K562 (cell line): ENCODE measurements around the gene AKAP6. TPM values are rescaled to one million over a fixed set of nuclear protein-coding genes. Genes with fewer than 3 reads are reported as not detected.

Source experiments
- ATAC-seq: fragments of 200-7000 bp; cut with Tn5 transposase; 3 replicates; pipeline ENCODE4 v1.9.1; 2020; ENCODE audit warnings: moderate library complexity
- BruUV-seq: library from RNA; stranded (reverse); fragments of 400-500 nt; replicated peaks from 2 replicates; lab custom pipeline; 2021; lab: Mats Ljungman, UMichigan
- CTCF ChIA-PET: fragments of 300-600 bp; formaldehyde crosslinking; extraction: SDS; loops from one replicate; lab custom pipeline; 2021; ENCODE audit warnings: low intra/inter-chr PET ratio; lab: Yijun Ruan, JAX
- POLR2A ChIA-PET: fragments of 300-600, 350-650 bp; sonication (Branson Sonifier 250); formaldehyde crosslinking; extraction: SDS; loops from one replicate; lab custom pipeline; 2021; ENCODE audit warnings: antibody characterized with exemption, inconsistent platforms; lab: Yijun Ruan, JAX
- DNase-seq, 4 experiments: peaks; one replicate each; pipeline versions ENCODE4 v3.0.0 to v3.0.0-alpha.2; 2011 to 2018; ENCODE audit warnings: low spot score in 3 of 4, mixed read lengths in 3 of 4; ENCODE audit errors: extremely low read depth in 1 of 4
- FAIRE-seq: peaks from 2 replicates; lab custom pipeline; 2011; peaks lifted over from hg19 to GRCh38; lab: Jason Lieb, UNC
- H2AFZ ChIP-seq: 2 replicates; pipeline ENCODE4 v1.6.0; 2011; ENCODE audit warnings: low read depth, low read length, control low read depth, inconsistent platforms
- H3K27ac ChIP-seq: fragments of 200-600 bp; 3 replicates; pipeline ENCODE4 v1.8.0; 2011; ENCODE audit warnings: low read depth, mild to moderate bottlenecking, control low read depth, inconsistent platforms, low read length, moderate library complexity, mixed read lengths; ENCODE audit errors: extremely low read depth
- H3K27me3 ChIP-seq, 2 experiments: fragments of 300-600 bp in 1 of 2; 2 replicates in 1 of 2; 3 replicates in 1 of 2; pipeline versions ENCODE4 v1.6.0 to v1.8.0; 2011; ENCODE audit warnings: inconsistent platforms in 2 of 2, low read length in 2 of 2, mild to moderate bottlenecking in 1 of 2, mixed read lengths in 1 of 2, moderate library complexity in 1 of 2; ENCODE audit not compliant: control insufficient read depth in 2 of 2, insufficient read depth in 2 of 2
- H3K36me3 ChIP-seq: fragments of 300-600 bp; 3 replicates; pipeline ENCODE4 v1.8.0; 2011; ENCODE audit warnings: mild to moderate bottlenecking, low read length, inconsistent platforms; ENCODE audit not compliant: control insufficient read depth, insufficient read depth
- H3K4me1 ChIP-seq, 2 experiments: fragments of 200-600 bp in 1 of 2; replicated peaks in 1 of 2; 2 replicates in 1 of 2; 3 replicates in 1 of 2; pipeline versions ENCODE4 v1.5.1 to v1.8.0; 2011; ENCODE audit warnings: inconsistent platforms in 2 of 2, low read length in 2 of 2, mild to moderate bottlenecking in 1 of 2, mixed read lengths in 1 of 2, moderate library complexity in 1 of 2; ENCODE audit not compliant: control insufficient read depth in 2 of 2, insufficient read depth in 2 of 2
- H3K4me2 ChIP-seq: 2 replicates; pipeline ENCODE4 v1.6.1; 2011; ENCODE audit warnings: low read length, control low read depth, inconsistent platforms, mixed read lengths; ENCODE audit not compliant: insufficient read depth
- H3K4me3 ChIP-seq: fragments of 200-600 bp; sonication (generic), shearing (Covaris generic); 2 replicates; pipeline ENCODE4 v1.5.1; 2016; ENCODE audit warnings: control low read depth, inconsistent platforms
- H3K79me2 ChIP-seq: fragments of 200-600 bp; 3 replicates; pipeline ENCODE4 v1.8.0; 2011; ENCODE audit warnings: low read length, inconsistent platforms; ENCODE audit not compliant: control insufficient read depth, insufficient read depth
- H3K9ac ChIP-seq, 2 experiments: 2 replicates each; pipeline versions ENCODE4 v1.6.0 to v1.6.1; 2011; ENCODE audit warnings: low read depth in 2 of 2, low read length in 2 of 2, control low read depth in 1 of 2, inconsistent platforms in 1 of 2, mild to moderate bottlenecking in 1 of 2, mixed read lengths in 1 of 2; ENCODE audit not compliant: insufficient read depth in 1 of 2
- H3K9me1 ChIP-seq: one replicate; pipeline ENCODE4 v1.6.0; 2011; ENCODE audit warnings: inconsistent platforms, mild to moderate bottlenecking, low read length, moderate library complexity; ENCODE audit not compliant: control insufficient read depth, insufficient read depth
- H3K9me3 ChIP-seq: replicated peaks from 2 replicates; pipeline ENCODE4 v1.5.1; 2011; ENCODE audit warnings: low read depth, low read length, inconsistent platforms; ENCODE audit not compliant: control insufficient read depth, insufficient read depth
- H4K20me1 ChIP-seq: replicated peaks from 2 replicates; pipeline ENCODE4 v1.6.1; 2011; ENCODE audit warnings: low read length, inconsistent platforms, mixed read lengths; ENCODE audit not compliant: control insufficient read depth, insufficient read depth
- ASH1L ChIP-seq: fragments of 450-650 bp; IDR thresholded peaks from 2 replicates; pipeline ENCODE4 v1.6.1; 2018; ENCODE audit warnings: borderline replicate concordance, mild to moderate bottlenecking, low read depth; ENCODE audit not compliant: partially characterized antibody
- CBX8 ChIP-seq: fragments of 200-600 bp; sonication (generic); IDR thresholded peaks from 2 replicates; pipeline ENCODE4 v1.6.1; 2012; ENCODE audit warnings: borderline replicate concordance, mixed run types, low read depth, mild to moderate bottlenecking, moderate library complexity, mixed read lengths, low read length, control low read depth, inconsistent platforms; ENCODE audit not compliant: poor library complexity, severe bottlenecking; ENCODE audit errors: extremely low read depth
- EGR1 ChIP-seq: fragments of 450-650 bp; conservative IDR thresholded peaks from 2 replicates; pipeline ENCODE4 v1.6.1; 2017; ENCODE audit warnings: mild to moderate bottlenecking
- ZNF12 ChIP-seq: sonication (generic); formaldehyde crosslinking; IDR thresholded peaks from 2 replicates; pipeline ENCODE4 v1.4.0; 2020; ENCODE audit warnings: mild to moderate bottlenecking, missing genetic modification reagents
- ZNF695 ChIP-seq: fragments of 450-650 bp; formaldehyde crosslinking; IDR thresholded peaks from 2 replicates; pipeline ENCODE4 v1.4.0; 2020; ENCODE audit warnings: mild to moderate bottlenecking, moderate library complexity
- WGBS: fragments of 100-300 bp; shearing (Covaris generic); methylation state at CpG from one replicate; pipeline ENCODE4 v1.1.6; 2016; ENCODE audit warnings: low coverage, mixed read lengths; ENCODE audit not compliant: insufficient coverage; ENCODE audit errors: missing lambda C conversion rate; 5-methylcytosine and 5-hydroxymethylcytosine counted together
- in situ Hi-C: fragments of 300-500 bp; cut with MboI; formaldehyde crosslinking; loops from 4 replicates; pipeline ENCODE4 v1.15.0; 2018; ENCODE audit warnings: inconsistent platforms, mixed read lengths
- intact Hi-C: fragments of 100-400 bp; cut with micrococcal nuclease; formaldehyde crosslinking; loops from 2 replicates; pipeline ENCODE4 v1.14.2; 2022
- polyA plus RNA-seq, 8 experiments: library from polyadenylated mRNA; depleted of rRNA in 4 of 8; stranded (reverse) in 5 of 8; unstranded in 3 of 8; fragments of >200 nt; fragmentation: Nextera tagmentation in 2 of 8; fragmentation: Illumina TruSeq in 1 of 8; extraction: Ambion mirVana in 2 of 8; extraction: Trizol in 1 of 8; gene quantifications; 2 replicates each; pipeline versions ENCODE4 v1.2.1 to v1.2.3, GENCODE V29; 2011 to 2014; ENCODE audit warnings: inconsistent platforms in 1 of 8, missing spikeins in 1 of 8
- total RNA-seq, 7 experiments: library from RNA; depleted of rRNA in 6 of 7; stranded (reverse); fragments of >200 nt in 6 of 7; fragmentation: Illumina TruSeq in 2 of 7; extraction: Trizol in 2 of 7; gene quantifications; 2 replicates each; pipeline versions ENCODE4 v1.2.1 to v1.2.3, GENCODE V29; 2011 to 2021; ENCODE audit warnings: low replicate concordance in 1 of 7
- TF ChIP-seq, protein P1 (sequence below): fragments of 450-650 bp; IDR thresholded peaks from 2 replicates; pipeline ENCODE4 v1.6.1; 2017; ENCODE audit warnings: antibody characterized with exemption, mild to moderate bottlenecking
- TF ChIP-seq, protein P2 (sequence below): sonication (generic); formaldehyde crosslinking; IDR thresholded peaks from 2 replicates; pipeline ENCODE4 v1.8.0; 2022; ENCODE audit warnings: mild to moderate bottlenecking, missing genetic modification reagents, borderline replicate concordance

The AKAP6 gene
- total and polyA plus RNA-seq, 9 of the 15 experiments (the other 6 are each of a cell fraction or from before 2014, with no cell fraction given) = 0.03 to 1.7 (median 0.48) TPM

DNA sequence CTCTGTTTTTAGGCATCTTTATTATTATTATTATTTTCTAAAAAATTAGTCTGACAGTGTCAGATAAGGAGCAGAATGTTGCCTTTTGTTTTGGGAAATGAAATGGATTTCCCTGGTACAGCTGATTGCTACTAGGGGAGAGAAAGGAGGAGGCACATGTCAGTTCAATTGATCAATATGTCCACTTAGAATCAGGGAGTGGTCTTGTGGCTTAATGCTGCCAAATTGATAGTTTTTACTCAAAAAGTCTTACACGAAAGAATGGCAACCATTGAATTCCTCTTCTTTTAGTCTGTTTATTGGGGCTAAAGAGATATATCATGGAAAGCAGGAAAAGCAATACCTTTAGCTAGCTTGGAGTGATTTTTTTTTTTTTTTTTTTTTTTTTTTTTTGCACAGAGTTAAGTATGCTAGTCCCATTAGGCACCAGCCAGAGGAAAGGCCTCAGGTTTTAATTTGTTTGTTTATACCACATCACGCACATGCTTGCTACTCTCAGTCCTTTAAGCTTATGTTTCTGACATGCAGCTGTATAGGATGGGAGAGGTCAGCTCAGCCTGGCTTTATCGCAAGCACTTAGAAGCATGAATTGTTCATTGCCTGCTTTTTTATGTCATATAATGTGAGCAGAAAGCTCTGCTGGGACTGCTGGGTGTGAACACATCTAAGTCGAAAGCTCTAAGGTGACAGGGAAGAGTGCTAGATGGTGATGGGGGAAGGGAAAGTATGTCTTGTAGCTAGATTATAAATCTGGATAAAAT, 1.4 kb downstream of the AKAP6 start:
- Histone ChIP-seq H3K9me1 (no peaks in the 10 kb centered on the region), H3K79me2 (no peaks in the 10 kb centered on the region), H3K9ac (peak overlapping the region in 1 of 2 experiments; percentile 27; a peak in 1 of 4 replicates), H3K4me3 (no peak overlapping the region), H3K27me3 (no peaks in the 10 kb centered on the region), H3K27ac (peak overlapping the region; percentile 58), H4K20me1 (no peaks in the 10 kb centered on the region), H3K36me3 (no peaks in the 10 kb centered on the region), H3K4me2 (no peak overlapping the region), H2AFZ (peak overlapping the region; percentile 60), H3K9me3 (no peaks in the 10 kb centered on the region), H3K4me1 (peaks cover 0 to 22% of the 10 kb centered on the region in 2 experiments; a peak in 3 of 5 replicates)
- intact Hi-C loops (loop anchor here (10.0 kb wide), 1 partner anchor 54 kb away; no protein-coding TSS in a partner anchor), in situ Hi-C loops (no loop called here)
- 39% methylated on average over 3 of the region's 4 CpGs for WGBS
- TF ChIP-seq, protein P1, sequence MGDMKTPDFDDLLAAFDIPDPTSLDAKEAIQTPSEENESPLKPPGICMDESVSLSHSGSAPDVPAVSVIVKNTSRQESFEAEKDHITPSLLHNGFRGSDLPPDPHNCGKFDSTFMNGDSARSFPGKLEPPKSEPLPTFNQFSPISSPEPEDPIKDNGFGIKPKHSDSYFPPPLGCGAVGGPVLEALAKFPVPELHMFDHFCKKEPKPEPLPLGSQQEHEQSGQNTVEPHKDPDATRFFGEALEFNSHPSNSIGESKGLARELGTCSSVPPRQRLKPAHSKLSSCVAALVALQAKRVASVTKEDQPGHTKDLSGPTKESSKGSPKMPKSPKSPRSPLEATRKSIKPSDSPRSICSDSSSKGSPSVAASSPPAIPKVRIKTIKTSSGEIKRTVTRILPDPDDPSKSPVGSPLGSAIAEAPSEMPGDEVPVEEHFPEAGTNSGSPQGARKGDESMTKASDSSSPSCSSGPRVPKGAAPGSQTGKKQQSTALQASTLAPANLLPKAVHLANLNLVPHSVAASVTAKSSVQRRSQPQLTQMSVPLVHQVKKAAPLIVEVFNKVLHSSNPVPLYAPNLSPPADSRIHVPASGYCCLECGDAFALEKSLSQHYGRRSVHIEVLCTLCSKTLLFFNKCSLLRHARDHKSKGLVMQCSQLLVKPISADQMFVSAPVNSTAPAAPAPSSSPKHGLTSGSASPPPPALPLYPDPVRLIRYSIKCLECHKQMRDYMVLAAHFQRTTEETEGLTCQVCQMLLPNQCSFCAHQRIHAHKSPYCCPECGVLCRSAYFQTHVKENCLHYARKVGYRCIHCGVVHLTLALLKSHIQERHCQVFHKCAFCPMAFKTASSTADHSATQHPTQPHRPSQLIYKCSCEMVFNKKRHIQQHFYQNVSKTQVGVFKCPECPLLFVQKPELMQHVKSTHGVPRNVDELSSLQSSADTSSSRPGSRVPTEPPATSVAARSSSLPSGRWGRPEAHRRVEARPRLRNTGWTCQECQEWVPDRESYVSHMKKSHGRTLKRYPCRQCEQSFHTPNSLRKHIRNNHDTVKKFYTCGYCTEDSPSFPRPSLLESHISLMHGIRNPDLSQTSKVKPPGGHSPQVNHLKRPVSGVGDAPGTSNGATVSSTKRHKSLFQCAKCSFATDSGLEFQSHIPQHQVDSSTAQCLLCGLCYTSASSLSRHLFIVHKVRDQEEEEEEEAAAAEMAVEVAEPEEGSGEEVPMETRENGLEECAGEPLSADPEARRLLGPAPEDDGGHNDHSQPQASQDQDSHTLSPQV = peak; percentile 5; the same call in 1 of the 2 replicates
- no peak for TF ChIP-seq ZNF12 (CRISPR knock-in tag)
- TF ChIP-seq, protein P2, sequence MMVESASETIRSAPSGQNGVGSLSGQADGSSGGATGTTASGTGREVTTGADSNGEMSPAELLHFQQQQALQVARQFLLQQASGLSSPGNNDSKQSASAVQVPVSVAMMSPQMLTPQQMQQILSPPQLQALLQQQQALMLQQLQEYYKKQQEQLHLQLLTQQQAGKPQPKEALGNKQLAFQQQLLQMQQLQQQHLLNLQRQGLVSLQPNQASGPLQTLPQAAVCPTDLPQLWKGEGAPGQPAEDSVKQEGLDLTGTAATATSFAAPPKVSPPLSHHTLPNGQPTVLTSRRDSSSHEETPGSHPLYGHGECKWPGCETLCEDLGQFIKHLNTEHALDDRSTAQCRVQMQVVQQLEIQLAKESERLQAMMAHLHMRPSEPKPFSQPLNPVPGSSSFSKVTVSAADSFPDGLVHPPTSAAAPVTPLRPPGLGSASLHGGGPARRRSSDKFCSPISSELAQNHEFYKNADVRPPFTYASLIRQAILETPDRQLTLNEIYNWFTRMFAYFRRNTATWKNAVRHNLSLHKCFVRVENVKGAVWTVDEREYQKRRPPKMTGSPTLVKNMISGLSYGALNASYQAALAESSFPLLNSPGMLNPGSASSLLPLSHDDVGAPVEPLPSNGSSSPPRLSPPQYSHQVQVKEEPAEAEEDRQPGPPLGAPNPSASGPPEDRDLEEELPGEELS (CRISPR knock-in tag) = no peak
- TF ChIP-seq ASH1L = no peak
- TF ChIP-seq CBX8 = no peak
- no peak for TF ChIP-seq EGR1
- no peak for TF ChIP-seq ZNF695
- peak in 1 of 4 experiments; percentile 20 for DNase-seq
- peak; percentile 30 for ATAC-seq
- ChIA-PET POLR2A (interaction anchor here (0.6 to 1.6 kb wide), 5 partner anchors 8 to 20 kb away, joined by 3 to 5 read pairs (median 3); no protein-coding TSS in a partner anchor), CTCF (no interaction called here)
- FAIRE-seq = peak; percentile 51
- no TSS peak for BruUV-seq
